ENCODE measurements around the gene BCL11A. TPM values are rescaled to one million over a fixed set of nuclear protein-coding genes. Genes with fewer than 3 reads are reported as not detected.

BCL11A gene
- total RNA-seq, 1 donor from 2014 or later, result 13.4 TPM

DNA sequence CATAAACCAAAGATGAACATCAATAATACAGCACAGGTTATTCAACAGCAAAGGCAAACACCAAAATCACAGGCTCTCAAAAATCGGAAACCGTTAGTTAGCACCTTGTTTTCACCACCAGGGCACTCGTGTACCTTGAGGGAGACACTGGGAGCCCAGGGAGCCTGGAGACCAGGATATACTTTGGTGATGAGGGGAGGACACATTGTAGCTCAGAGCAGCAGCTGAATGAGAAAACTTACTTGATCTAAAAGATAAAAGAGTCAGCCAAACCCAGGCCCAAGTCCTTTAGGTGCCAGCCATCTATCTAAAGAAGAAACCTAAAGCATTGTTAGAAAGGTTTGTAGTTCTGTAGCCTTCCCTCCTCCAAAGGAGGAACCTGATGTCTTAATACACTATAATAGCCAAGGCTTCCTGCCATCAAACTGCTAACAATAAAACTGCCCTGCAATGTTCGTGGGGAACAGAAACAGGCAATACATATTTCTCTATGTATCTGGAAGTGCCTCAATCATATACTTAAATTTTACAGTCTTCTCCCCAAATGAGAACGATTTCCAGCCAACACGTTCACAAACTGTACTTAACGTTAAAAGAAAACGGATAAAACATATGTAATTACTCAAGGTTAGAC is 19.3 kb downstream of the BCL11A start:
- Mint-ChIP-seq H3K27me3 (ENCODE audit: low read depth) (no peaks in the 10 kb centered on the region), H3K4me1 (ENCODE audit: low read depth) (peaks cover 55% of the 10 kb centered on the region), H3K36me3 (ENCODE audit: low read depth) (peaks cover 1% of the 10 kb centered on the region), H3K9me3 (ENCODE audit: low read depth) (no peaks in the 10 kb centered on the region), H3K4me3 (ENCODE audit: unreplicated experiment) (no peak overlapping the region), H3K27ac (ENCODE audit: unreplicated experiment) (no peak overlapping the region)
- TF ChIP-seq, protein P1, sequence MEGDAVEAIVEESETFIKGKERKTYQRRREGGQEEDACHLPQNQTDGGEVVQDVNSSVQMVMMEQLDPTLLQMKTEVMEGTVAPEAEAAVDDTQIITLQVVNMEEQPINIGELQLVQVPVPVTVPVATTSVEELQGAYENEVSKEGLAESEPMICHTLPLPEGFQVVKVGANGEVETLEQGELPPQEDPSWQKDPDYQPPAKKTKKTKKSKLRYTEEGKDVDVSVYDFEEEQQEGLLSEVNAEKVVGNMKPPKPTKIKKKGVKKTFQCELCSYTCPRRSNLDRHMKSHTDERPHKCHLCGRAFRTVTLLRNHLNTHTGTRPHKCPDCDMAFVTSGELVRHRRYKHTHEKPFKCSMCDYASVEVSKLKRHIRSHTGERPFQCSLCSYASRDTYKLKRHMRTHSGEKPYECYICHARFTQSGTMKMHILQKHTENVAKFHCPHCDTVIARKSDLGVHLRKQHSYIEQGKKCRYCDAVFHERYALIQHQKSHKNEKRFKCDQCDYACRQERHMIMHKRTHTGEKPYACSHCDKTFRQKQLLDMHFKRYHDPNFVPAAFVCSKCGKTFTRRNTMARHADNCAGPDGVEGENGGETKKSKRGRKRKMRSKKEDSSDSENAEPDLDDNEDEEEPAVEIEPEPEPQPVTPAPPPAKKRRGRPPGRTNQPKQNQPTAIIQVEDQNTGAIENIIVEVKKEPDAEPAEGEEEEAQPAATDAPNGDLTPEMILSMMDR (IDR thresholded peaks at IDR 0.05), result no peak
- DNase-seq (ENCODE audit: low spot score), result no peak

DNA sequence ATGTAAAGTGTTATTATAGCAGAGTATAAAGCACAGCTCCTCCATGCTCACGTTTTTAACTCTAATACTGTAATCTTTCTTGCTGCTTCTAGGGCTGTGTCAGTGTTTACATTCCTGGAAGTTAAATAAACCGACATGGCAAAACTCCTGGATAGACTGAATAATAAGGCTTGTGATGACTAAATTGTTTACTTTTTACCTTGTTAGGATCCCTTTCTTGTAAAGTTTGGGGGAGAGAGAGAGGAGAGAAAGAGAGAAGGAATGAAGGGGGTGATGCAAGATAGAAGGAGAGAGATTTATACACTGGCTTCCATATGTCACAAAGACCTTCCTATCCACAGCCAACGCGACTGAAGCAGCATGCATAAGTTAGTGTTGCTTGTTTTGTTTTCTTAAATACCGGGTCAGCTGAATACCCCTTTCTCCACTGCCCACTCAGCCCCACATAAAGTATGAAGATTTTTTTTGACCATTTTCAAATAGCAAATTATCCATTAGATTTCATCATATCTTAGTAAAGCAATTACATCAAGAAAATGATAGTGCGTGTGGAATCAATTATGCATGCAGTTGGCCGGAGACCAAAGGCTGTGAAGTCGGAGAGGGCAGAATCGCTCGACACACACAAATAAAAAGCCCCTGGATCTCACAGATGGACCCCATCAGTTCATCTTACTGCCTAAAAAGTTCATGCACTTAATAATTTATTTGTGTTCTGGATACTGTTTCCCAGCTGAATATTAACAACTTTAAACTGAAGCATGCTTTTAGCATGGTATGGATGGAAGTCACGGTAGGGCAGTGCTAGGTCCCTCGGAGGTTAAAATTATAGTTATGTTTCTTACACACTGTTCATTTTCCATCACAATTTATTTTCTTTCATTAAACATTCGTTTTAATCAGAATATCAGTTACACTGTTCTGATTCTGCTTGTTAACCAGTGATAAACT is 20.1 kb downstream of the BCL11A start:
- Mint-ChIP-seq H3K9me3 (ENCODE audit: low read depth) (no peaks in the 10 kb centered on the region), H3K27ac (ENCODE audit: unreplicated experiment) (peak overlapping the region; percentile 70), H3K36me3 (ENCODE audit: low read depth) (peaks cover 1% of the 10 kb centered on the region), H3K4me1 (ENCODE audit: low read depth) (peaks cover 57% of the 10 kb centered on the region), H3K4me3 (ENCODE audit: unreplicated experiment) (no peak overlapping the region), H3K27me3 (ENCODE audit: low read depth) (no peaks in the 10 kb centered on the region)
- TF ChIP-seq, protein P1 (IDR thresholded peaks at IDR 0.05), result no peak
- DNase-seq (ENCODE audit: low spot score), result no peak

DNA sequence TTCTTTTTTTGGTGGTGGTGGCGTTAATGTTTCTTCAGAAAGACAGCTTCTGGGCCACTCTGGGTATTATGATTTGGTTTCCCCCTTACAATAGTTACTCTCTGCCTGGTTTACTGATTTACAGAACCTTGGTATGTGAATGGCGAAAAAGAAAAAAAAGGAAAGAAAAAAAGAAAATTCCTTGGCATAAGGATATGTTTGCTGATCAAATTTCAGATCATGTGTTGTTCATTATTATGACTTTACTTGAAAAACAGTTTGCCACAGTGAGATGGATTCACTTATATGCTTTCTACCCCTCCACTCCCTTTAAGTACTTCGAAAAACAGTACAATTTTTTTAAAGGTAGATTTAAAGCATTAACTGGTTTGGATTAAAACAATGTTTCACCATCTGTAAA is 21.0 kb downstream of the BCL11A start:
- DNase-seq (ENCODE audit: low spot score), result no peak
- Mint-ChIP-seq H3K4me3 (ENCODE audit: unreplicated experiment) (no peak overlapping the region), H3K27me3 (ENCODE audit: low read depth) (no peaks in the 10 kb centered on the region), H3K36me3 (ENCODE audit: low read depth) (peaks cover 1% of the 10 kb centered on the region), H3K9me3 (ENCODE audit: low read depth) (no peaks in the 10 kb centered on the region), H3K4me1 (ENCODE audit: low read depth) (peaks cover 61% of the 10 kb centered on the region), H3K27ac (ENCODE audit: unreplicated experiment) (peak overlapping the region; percentile 38)
- TF ChIP-seq, protein P1 (IDR thresholded peaks at IDR 0.05), result no peak

DNA sequence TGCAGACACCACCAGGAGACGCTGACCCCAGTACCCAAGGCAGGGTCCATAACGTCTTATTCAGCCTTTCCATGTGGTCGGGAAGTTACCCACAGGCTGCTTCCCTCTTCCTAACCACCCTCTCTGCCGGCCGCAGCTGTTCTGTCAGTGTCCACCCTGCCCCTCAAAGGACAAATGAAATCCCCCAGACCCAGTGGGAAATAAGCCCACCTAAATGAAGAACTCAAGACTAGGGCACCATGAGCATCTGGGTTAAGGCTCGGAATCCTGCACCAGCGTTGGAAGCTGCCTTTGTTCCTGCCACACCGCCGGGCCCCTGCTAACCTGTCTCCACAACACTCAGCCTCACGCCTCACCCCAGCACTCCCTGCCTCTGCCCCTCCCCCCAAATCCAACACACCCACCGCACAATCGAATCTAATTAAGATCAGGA is 21.7 kb downstream of the BCL11A start:
- Mint-ChIP-seq H3K27me3 (ENCODE audit: low read depth) (no peaks in the 10 kb centered on the region), H3K27ac (ENCODE audit: unreplicated experiment) (no peak overlapping the region), H3K9me3 (ENCODE audit: low read depth) (no peaks in the 10 kb centered on the region), H3K4me1 (ENCODE audit: low read depth) (peaks cover 61% of the 10 kb centered on the region), H3K36me3 (ENCODE audit: low read depth) (peaks cover 1% of the 10 kb centered on the region), H3K4me3 (ENCODE audit: unreplicated experiment) (peak overlapping the region; percentile 26)
- TF ChIP-seq, protein P1 (IDR thresholded peaks at IDR 0.05), result no peak
- no peak for DNase-seq (ENCODE audit: low spot score)

DNA sequence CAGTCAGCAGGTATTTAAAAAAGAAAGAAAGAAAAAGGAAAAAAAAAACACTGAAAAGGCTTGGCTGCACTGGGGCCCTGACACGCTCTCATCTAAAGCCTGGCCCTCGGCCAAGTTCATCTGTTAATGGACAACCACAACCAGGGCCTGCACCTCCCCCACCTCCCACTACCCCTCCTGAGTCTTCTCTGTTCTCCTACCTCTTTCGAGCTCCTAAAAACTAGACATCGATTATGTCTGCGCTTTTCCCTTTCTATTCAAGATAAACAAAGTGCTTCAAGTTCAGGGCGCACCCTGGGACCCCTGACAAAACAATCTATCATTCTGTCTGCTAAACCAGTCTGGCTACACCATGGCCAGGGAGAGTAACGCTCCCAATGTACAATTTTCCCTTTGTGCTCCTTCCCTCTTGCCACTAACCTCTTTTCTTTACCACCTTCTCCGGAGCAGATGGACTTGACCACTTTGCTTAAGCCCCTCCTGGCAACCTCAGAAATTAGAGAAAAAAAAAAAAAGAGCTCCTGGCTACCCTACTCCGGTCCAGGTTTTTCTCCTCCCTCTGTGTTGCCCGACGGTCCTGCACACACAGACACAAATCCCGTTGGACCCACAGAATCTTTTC is 22.7 kb downstream of the BCL11A start:
- Mint-ChIP-seq H3K9me3 (ENCODE audit: low read depth) (no peaks in the 10 kb centered on the region), H3K4me3 (ENCODE audit: unreplicated experiment) (peak overlapping the region; percentile 47), H3K27me3 (ENCODE audit: low read depth) (no peaks in the 10 kb centered on the region), H3K36me3 (ENCODE audit: low read depth) (peaks cover 1% of the 10 kb centered on the region), H3K27ac (ENCODE audit: unreplicated experiment) (peak overlapping the region; percentile 28), H3K4me1 (ENCODE audit: low read depth) (peaks cover 61% of the 10 kb centered on the region)
- TF ChIP-seq, protein P1 (IDR thresholded peaks at IDR 0.05), result no peak
- no peak for DNase-seq (ENCODE audit: low spot score)

Data from chondrocyte (in vitro differentiated cells).